Motor neuron (in vitro differentiated cells): Measurements from ENCODE around the gene SPDEF. TPM values are rescaled to one million over a fixed set of nuclear protein-coding genes. Genes with fewer than 3 reads are reported as not detected.

Experiments used
- ATAC-seq, 8 experiments: fragments of 200-7000 bp; cut with Tn5 transposase; replicated peaks in 6 of 8; 2 replicates each; pipeline ENCODE4 v1.8.0; 2021; ENCODE audit warnings: mild to moderate bottlenecking in 8 of 8, moderate library complexity in 8 of 8
- H3K27ac ChIP-seq, 2 donors: fragments of 250-450 bp; sonication (Bioruptor Pico); 2 replicates each; pipeline ENCODE4 v1.9.0; 2021; ENCODE audit warnings: antibody characterized with exemption in 2 of 2, mild to moderate bottlenecking in 2 of 2, moderate library complexity in 1 of 2
- H3K4me1 ChIP-seq, 2 donors: fragments of 250-450 bp; sonication (Bioruptor Pico); replicated peaks in 1 of 2; 2 replicates each; pipeline ENCODE4 v1.6.1; 2021; ENCODE audit warnings: antibody characterized with exemption in 2 of 2, mild to moderate bottlenecking in 2 of 2, moderate library complexity in 1 of 2
- H3K4me3 ChIP-seq, 5 donors: fragments of 250-450 bp; sonication (Bioruptor Pico); 2 replicates each; pipeline ENCODE4 v1.9.0; 2021; ENCODE audit warnings: antibody characterized with exemption in 5 of 5, mild to moderate bottlenecking in 5 of 5, moderate library complexity in 4 of 5
- WGBS, 10 experiments: fragments of 450-650 bp; shearing (Covaris generic); methylation state at CpG; one replicate each; pipeline ENCODE4 v1.0.0; 2022; 5-methylcytosine and 5-hydroxymethylcytosine counted together
- in situ Hi-C, 9 experiments: fragments of 400-800 bp; cut with MboI; loops; one replicate each; pipeline ENCODE4 v1.15.0; 2021; ENCODE audit warnings: low sequenced_read_pairs in 9 of 9, low pct_unique_long_range_greater_than_20kb in 2 of 9; ENCODE audit not compliant: unreplicated experiment in 9 of 9
- total RNA-seq, 8 experiments: library from RNA; unstranded; fragments of 300-600 nt; gene quantifications; 2 replicates each; pipeline versions ENCODE4 v1.2.3 to v1.2.4, GENCODE V29; 2022

Gene SPDEF
- total RNA-seq, 8 experiments from 2014 or later, result 0.13 to 0.57 (median 0.37) TPM; not detected in 2

DNA sequence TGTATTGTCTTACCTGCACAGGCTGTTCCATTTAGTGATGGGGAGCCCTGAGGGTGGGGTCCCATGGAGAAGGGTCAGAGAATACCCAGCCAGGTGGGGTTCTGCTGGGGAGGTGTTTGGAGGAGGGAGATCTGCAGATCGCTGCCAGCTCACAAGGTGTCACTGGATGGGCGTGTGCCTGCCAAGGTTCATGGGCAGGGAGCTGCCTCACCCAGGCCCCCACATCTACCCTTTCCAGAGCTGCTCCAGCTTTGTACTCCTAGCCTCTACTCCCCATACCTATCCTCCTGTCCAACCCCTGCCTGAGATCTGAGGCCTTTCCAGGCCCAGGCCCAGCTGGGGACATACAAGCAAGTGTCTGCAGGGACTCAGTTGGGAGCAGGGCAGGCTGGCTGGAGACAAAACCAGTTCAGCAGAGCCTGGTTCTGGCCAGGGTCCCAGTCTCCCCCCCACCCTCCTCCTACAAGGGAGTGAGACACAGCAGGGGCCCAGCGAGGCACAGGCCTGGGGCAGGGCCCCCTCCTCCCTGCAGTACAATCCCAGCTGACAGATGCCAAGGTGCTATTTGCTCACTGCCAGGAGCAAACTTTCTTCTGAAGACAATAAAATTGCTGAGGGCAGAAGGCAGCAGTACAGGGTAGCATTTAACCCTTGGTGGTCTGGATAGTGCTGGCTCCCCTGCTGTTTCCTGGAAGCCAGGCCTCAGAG is 19.7 kb downstream of the SPDEF start:
- H3K4me3 ChIP-seq, result no peak overlapping the region
- H3K27ac ChIP-seq, result no peak overlapping the region
- 94% methylated on average over 2 of the region's 3 CpGs; no CpG with 5 or more reads in 9 of the 10 experiments for WGBS, 10 experiments
- ATAC-seq, result peak in 1 of 8 experiments; percentile 78
- H3K4me1 ChIP-seq, result peaks cover 0 to 6% of the 10 kb centered on the region in 2 donors
- in situ Hi-C loops, result no loop called here

DNA sequence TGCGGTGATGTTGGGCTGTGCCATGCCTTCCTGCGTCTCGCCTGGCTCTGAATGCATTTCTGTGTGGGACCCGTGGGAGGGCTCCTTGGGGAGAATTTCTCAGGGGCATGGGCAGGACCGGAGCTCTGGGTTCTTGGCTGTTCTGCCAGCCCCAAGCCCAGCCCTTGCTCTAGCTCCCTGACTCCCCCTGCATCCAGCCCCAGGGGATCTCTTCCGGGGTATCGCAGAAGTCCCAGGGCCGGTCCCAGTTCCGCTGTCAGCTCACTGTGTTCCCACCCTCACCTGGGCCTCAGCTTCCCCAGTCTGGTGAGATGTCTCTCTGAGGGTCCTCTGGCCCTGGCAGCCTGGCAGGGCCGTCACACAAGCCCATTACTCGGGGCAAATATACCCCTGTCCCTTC is 20.5 kb downstream of the SPDEF start:
- no peak overlapping the region for H3K4me3 ChIP-seq
- 80 to 100% (median 83%) methylated on average over 1 to 4 of the region's 11 CpGs; no CpG with 5 or more reads in 7 of the 10 experiments for WGBS, 10 experiments
- H3K4me1 ChIP-seq, result peaks cover 0 to 6% of the 10 kb centered on the region in 2 donors
- ATAC-seq, result no peak
- in situ Hi-C loops, result no loop called here
- no peak overlapping the region for H3K27ac ChIP-seq

DNA sequence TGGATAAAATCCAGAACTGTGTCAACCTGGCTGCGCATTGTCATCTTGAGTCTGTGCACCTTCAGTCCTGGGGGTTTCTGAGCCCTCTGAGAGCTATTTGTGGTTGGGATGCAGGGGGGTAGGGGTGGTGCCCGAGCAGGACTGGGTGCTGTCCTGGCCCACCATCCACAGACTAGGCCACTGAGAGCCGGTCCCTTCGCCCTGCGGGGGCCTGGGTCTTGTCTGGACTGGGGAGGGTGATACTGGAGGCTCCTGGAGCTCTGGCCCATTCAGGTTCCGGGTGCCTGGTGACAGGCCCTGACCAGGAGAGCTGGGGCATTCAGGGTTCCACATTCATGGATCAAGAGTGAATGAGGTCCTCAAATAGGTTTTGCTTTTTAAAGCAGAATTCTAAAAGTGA is 20.9 kb downstream of the SPDEF start:
- 56 to 100% (median 100%) methylated on average over 1 to 4 of the region's 6 CpGs; no CpG with 5 or more reads in 7 of the 10 experiments for WGBS, 10 experiments
- no peak overlapping the region for H3K4me3 ChIP-seq
- in situ Hi-C loops, result no loop called here
- peaks cover 0 to 6% of the 10 kb centered on the region in 2 donors for H3K4me1 ChIP-seq
- no peak overlapping the region for H3K27ac ChIP-seq
- no peak for ATAC-seq

DNA sequence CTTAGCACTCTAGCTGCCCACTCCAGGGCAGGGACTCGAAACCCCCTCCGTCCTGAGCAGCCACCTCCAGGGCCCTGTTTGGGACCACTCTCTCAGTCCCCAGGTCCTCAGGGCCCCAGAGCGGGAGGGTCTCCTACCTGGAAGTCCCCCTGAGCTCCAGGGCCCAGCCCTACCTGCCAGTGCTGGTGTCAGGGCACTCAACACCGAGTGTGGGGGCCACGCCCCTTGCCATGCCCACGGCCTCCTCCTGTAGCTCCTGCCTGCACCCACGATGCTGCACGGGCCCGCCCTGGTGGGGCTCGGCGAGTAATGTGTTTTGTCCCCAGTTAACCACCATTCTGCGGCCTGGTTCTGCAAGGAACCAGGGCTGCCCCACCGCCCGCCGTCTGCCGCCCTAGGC is 21.5 kb downstream of the SPDEF start:
- in situ Hi-C loops, result no loop called here
- Histone ChIP-seq H3K4me1 (peaks cover 0 to 6% of the 10 kb centered on the region in 2 donors), H3K4me3 (no peak overlapping the region), H3K27ac (no peak overlapping the region)
- no peak for ATAC-seq
- WGBS, 10 experiments, result 77 to 97% (median 94%) methylated on average over 5 to 6 of the region's 16 CpGs; no CpG with 5 or more reads in 7 of the 10 experiments

DNA sequence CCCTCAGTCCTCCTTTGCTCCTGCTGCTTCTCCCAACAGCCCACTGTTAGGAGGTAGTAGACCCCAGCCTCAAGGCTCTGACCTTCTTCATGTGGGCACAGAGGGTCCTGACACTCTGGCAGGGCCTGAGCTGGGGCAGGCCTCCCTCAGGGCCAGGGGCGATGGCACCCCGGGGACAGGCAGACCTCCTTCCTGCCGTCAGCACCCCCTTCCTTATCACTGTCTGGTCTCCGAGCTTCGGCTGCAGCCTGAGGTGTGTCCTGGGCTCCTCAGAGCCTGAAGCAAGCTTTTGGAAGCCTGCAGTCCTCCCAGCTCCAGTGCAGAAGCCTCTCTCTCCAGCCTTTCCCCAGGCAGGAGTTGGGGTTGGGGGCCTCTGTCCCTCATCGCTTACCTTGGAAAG is 22.0 kb downstream of the SPDEF start:
- H3K4me1 ChIP-seq, result peaks cover 0 to 6% of the 10 kb centered on the region in 2 donors
- WGBS, 10 experiments, result 10 to 87% (median 17%) methylated on average over 1 to 4 of the region's 6 CpGs; no CpG with 5 or more reads in 7 of the 10 experiments
- no peak overlapping the region for H3K27ac ChIP-seq
- ATAC-seq, result no peak
- in situ Hi-C loops, result no loop called here
- H3K4me3 ChIP-seq, result no peak overlapping the region

DNA sequence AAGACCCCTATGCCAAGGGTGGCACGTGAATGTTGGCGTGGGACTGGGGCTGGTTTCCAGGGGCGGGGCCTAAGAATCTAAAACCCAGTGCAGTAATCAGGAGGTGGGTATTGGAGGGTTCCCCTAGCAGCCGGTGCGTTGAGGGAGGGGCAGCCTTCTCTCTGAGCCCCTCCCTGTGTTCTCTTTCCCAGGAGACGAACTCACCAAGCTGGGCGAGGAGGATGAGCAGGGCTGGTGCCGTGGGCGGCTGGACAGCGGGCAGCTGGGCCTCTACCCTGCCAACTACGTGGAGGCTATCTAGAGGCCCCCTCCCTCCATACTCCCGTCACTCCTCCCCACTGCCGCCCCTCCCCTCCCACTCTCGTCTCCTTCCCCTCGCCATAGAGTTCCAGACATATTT is 23.9 kb downstream of the SPDEF start:
- in situ Hi-C loops, result no loop called here
- 0 to 80% methylated on average over 1 to 2 of the region's 15 CpGs; no CpG with 5 or more reads in 8 of the 10 experiments for WGBS, 10 experiments

DNA sequence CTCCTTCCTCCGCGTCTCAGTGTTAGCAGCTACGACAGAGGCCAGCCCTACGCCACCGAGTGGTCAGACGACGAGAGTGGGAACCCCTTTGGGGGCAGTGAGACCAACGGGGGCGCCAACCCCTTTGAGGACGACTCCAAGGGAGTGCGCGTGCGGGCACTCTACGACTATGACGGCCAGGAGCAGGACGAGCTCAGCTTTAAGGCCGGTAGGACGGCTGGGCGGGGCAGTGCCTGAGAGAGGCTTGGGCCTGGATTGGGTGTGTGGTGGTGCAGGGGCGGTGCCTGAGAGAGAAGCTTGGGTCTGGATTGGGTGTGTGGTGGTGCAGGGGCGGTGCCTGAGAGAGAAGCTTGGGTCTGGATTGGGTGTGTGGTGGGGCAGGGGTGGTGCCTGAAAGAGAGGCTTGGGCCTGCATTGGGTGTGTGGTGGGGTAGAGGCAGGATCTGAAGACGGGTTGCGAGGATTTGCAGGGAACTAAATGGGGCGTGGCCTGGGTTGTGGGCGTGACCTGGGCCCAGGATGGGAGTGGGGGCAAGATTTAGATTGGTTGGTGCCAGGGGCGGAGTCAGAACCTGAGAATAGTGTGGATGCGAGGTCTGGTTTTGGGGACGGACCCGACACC is 24.4 kb downstream of the SPDEF start:
- H3K4me3 ChIP-seq, result peak overlapping the region; percentile 37 to 65 (median 44)
- WGBS, 10 experiments, result 0 to 80% (median 12%) methylated on average over 6 to 11 of the region's 29 CpGs; no CpG with 5 or more reads in 5 of the 10 experiments
- peak; percentile 19 to 96 (median 72) for ATAC-seq
- H3K27ac ChIP-seq, result peak overlapping the region; percentile 83 to 92
- peaks cover 3 to 8% of the 10 kb centered on the region in 2 donors for H3K4me1 ChIP-seq
- in situ Hi-C loops, result no loop called here

More for the DNA sequence above, 23.9 kb downstream of the SPDEF start:
- Histone ChIP-seq H3K4me3 (peak overlapping the region; percentile 37 to 65 (median 44)), H3K4me1 (peaks cover 3 to 6% of the 10 kb centered on the region in 2 donors), H3K27ac (peak overlapping the region in 1 of 2 donors; percentile 69)
- ATAC-seq, result no peak

- H3K27ac ChIP-seq, result peak overlapping the region; percentile 83 to 92
- H3K4me3 ChIP-seq, result peak overlapping the region in 4 of 5 donors; percentile 38 to 47 (median 42)
- 17 to 100% (median 91%) methylated on average over 1 to 14 of the region's 18 CpGs; no CpG with 5 or more reads in 3 of the 10 experiments for WGBS, 10 experiments
- in situ Hi-C loops, result no loop called here
- no peak for ATAC-seq
- peaks cover 6 to 10% of the 10 kb centered on the region in 2 donors for H3K4me1 ChIP-seq
Measured at GRCh38 chr6:34530753-34531365, 25.3 kb downstream of the SPDEF start.

GRCh38 chr6:34529665-34530327 is 26.3 kb downstream of the SPDEF start:
- Histone ChIP-seq H3K4me1 (peaks cover 6 to 10% of the 10 kb centered on the region in 2 donors), H3K27ac (no peak overlapping the region), H3K4me3 (no peak overlapping the region)
- ATAC-seq, result peak in 1 of 8 experiments; percentile 24
- in situ Hi-C loops, result no loop called here
- WGBS, 10 experiments, result 40 to 100% (median 100%) methylated on average over 1 to 4 of the region's 10 CpGs; no CpG with 5 or more reads in 5 of the 10 experiments

- 60 to 92% (median 80%) methylated on average over 1 to 2 of the region's 8 CpGs; no CpG with 5 or more reads in 7 of the 10 experiments for WGBS, 10 experiments
- ATAC-seq, result no peak
- peaks cover 6 to 10% of the 10 kb centered on the region in 2 donors for H3K4me1 ChIP-seq
- in situ Hi-C loops, result no loop called here
- H3K4me3 ChIP-seq, result no peak overlapping the region
- no peak overlapping the region for H3K27ac ChIP-seq
Measured at GRCh38 chr6:34528996-34529664, 27.0 kb downstream of the SPDEF start.

DNA sequence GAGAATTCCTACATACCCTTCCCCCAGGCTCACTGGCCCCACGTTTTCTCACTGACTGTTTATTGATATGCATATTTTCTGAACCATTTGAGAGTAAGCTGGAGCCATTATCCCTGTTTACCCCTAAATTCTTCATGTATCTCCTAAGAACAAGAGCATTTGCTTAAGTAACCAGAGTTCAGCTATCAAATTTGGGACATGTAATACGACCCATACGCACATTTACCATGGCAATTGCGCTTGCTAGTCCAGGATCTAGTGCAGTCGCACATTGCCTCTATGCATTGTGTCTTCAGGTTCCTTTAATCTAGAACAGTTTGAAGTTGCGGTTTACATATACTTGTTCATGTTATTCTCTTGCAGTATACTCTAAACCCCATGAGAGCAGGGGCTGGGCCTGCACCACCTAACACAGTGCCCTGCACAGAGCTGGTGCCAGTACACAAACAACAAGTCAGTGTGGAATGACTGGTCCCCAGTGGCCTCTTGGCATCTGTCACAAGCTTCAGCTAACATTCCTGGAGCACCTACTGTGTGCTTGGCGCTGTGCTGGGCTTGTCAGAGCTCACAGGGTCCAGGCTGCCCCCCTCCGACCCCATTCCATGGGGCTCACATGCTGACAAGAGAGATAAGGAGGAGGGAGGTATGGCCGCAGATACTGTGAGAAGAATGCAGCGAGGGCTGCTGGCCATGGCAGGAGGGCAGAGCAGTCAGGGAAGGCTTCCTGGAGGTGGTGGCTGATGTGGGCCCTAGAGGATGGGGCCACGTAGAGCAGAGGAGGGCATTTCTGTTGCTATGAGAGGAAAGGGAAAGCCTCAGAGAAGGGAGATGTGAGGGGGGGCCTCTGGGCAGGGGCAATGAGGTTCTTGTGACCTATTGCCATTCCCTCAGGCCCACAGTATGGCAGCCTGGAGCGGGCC is 28.1 kb downstream of the SPDEF start:
- no peak for ATAC-seq
- Histone ChIP-seq H3K4me3 (no peak overlapping the region), H3K4me1 (peaks cover 6 to 10% of the 10 kb centered on the region in 2 donors), H3K27ac (no peak overlapping the region)
- in situ Hi-C loops, result no loop called here
- WGBS, 10 experiments, result 60 to 100% (median 79%) methylated on average over 1 to 11 of the region's 12 CpGs
